ENCODE results near the gene FTO.

DNA sequence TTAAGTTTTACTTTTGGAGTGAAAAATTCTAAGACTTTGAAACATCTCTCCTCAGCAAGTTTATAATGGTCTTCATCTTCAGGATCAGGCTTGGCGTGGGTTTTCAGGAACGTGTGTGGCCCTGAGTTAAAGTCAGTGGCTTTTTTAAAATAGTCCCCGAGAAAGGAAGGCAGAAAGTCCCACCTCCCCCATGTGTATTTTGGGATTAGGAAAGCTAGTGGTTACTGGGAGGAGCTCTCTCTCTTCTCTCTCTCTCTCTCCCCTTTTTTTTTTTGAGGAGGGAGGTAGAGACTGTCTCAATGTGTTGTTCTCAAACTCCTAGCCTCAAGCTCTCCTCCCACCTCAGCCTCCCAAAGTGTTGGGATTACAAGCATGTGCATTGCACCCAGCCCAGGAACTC, 369.4 kb downstream of the FTO start:
- TF ChIP-seq POLR2AphosphoS5 (IDR thresholded peaks at IDR 0.05; ENCODE audit: borderline replicate concordance, low read depth, low read length), result no peak
- no peak for TF ChIP-seq EZH2 (IDR thresholded peaks at IDR 0.05)
- no peak for TF ChIP-seq FOXP2 (optimal IDR thresholded peaks at IDR 0.05; ENCODE audit: control extremely low read depth, extremely low read length, insufficient read depth)

Measured in SK-N-MC (cell line).